WTC11 (cell line): Measurements from ENCODE around the gene SHQ1.

Experiments
- CREB1 ChIP-seq: sonication (generic); formaldehyde crosslinking; IDR thresholded peaks from 2 replicates; pipeline ENCODE4 v1.8.0; 2023; ENCODE audit warnings: mild to moderate bottlenecking, missing genetic modification reagents
- NFYB ChIP-seq: sonication (generic); formaldehyde crosslinking; conservative IDR thresholded peaks from 2 replicates; pipeline ENCODE4 v1.8.0; 2022; ENCODE audit warnings: low read depth, missing genetic modification reagents
- NR2C2 ChIP-seq: sonication (generic); formaldehyde crosslinking; IDR thresholded peaks from 2 replicates; pipeline ENCODE4 v1.8.0; 2022; ENCODE audit warnings: mild to moderate bottlenecking, missing genetic modification reagents
- PRRX2 ChIP-seq: fragments of 250-450 bp; sonication (Bioruptor Pico); IDR thresholded peaks from 2 replicates; pipeline ENCODE4 v1.8.0; 2021; ENCODE audit warnings: mild to moderate bottlenecking
- TCF7 ChIP-seq: sonication (generic); formaldehyde crosslinking; IDR thresholded peaks from 2 replicates; pipeline ENCODE4 v1.8.0; 2022; ENCODE audit warnings: mild to moderate bottlenecking, low read depth, missing genetic modification reagents, moderate library complexity
- TF ChIP-seq, protein P1 (sequence below): fragments of 200-600 bp; IDR thresholded peaks from 2 replicates; pipeline ENCODE4 v1.8.0; 2022; ENCODE audit warnings: antibody characterized with exemption
- TF ChIP-seq, protein P2 (sequence below): sonication (generic); formaldehyde crosslinking; IDR thresholded peaks from 2 replicates; pipeline ENCODE4 v1.8.1; 2023; ENCODE audit warnings: mild to moderate bottlenecking, missing genetic modification reagents, moderate library complexity
- TF ChIP-seq, protein P3 (sequence below): sonication (generic); formaldehyde crosslinking; IDR thresholded peaks from 2 replicates; pipeline ENCODE4 v1.8.1; 2022; ENCODE audit warnings: low read depth, missing genetic modification reagents, borderline replicate concordance
- TF ChIP-seq, protein P4 (sequence below): fragments of 250-450 bp; sonication (Bioruptor Pico); IDR thresholded peaks from 2 replicates; pipeline ENCODE4 v2.1.2; 2022; ENCODE audit warnings: mild to moderate bottlenecking, moderate library complexity
- TF ChIP-seq, protein P5 (sequence below): sonication (generic); formaldehyde crosslinking; IDR thresholded peaks from 2 replicates; pipeline ENCODE4 v1.8.1; 2022; ENCODE audit warnings: mild to moderate bottlenecking, moderate library complexity, missing genetic modification reagents

DNA sequence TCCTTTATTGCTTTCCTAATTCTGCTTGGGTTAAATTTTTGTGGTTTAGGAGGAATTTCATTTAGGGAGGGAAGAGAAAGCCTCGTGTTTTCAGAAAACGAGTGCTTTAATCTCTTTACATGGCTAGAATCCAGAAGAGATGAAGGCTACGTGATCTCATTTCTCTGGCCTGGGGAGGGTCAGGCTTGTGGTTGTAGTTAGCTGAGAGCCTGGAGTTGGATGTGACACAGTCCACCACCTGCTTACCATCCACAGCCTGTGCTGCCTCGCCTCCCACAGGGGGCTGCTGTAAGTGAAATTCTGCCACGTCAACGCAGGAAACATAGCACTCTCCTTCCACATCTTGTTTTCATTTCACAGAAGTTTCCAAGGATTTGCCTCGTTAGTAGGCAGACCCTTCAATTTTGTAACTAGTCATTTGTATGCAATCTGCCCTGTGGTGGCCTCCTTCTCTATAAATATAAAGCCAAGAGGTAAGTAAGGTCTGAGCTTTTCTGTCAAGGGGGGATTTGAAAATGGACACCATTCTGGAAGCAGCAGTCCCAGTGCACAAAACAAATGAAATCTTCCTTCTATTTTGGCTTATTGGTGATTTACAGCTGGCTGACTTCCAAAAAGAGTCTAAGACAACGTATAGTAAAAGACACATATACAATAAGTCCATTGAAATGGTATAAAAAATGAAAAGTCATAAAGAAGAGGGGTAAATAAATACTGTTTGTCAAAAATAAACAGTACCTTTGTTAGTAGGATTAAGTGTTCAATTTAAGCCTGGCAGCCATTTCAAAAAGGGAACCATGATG is 43.0 kb upstream of the SHQ1 start:
- TF ChIP-seq, protein P1, sequence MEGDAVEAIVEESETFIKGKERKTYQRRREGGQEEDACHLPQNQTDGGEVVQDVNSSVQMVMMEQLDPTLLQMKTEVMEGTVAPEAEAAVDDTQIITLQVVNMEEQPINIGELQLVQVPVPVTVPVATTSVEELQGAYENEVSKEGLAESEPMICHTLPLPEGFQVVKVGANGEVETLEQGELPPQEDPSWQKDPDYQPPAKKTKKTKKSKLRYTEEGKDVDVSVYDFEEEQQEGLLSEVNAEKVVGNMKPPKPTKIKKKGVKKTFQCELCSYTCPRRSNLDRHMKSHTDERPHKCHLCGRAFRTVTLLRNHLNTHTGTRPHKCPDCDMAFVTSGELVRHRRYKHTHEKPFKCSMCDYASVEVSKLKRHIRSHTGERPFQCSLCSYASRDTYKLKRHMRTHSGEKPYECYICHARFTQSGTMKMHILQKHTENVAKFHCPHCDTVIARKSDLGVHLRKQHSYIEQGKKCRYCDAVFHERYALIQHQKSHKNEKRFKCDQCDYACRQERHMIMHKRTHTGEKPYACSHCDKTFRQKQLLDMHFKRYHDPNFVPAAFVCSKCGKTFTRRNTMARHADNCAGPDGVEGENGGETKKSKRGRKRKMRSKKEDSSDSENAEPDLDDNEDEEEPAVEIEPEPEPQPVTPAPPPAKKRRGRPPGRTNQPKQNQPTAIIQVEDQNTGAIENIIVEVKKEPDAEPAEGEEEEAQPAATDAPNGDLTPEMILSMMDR, result no peak
- TF ChIP-seq, protein P2, sequence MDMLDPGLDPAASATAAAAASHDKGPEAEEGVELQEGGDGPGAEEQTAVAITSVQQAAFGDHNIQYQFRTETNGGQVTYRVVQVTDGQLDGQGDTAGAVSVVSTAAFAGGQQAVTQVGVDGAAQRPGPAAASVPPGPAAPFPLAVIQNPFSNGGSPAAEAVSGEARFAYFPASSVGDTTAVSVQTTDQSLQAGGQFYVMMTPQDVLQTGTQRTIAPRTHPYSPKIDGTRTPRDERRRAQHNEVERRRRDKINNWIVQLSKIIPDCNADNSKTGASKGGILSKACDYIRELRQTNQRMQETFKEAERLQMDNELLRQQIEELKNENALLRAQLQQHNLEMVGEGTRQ, result no peak
- TF ChIP-seq, protein P3, sequence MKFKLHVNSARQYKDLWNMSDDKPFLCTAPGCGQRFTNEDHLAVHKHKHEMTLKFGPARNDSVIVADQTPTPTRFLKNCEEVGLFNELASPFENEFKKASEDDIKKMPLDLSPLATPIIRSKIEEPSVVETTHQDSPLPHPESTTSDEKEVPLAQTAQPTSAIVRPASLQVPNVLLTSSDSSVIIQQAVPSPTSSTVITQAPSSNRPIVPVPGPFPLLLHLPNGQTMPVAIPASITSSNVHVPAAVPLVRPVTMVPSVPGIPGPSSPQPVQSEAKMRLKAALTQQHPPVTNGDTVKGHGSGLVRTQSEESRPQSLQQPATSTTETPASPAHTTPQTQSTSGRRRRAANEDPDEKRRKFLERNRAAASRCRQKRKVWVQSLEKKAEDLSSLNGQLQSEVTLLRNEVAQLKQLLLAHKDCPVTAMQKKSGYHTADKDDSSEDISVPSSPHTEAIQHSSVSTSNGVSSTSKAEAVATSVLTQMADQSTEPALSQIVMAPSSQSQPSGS (CRISPR knock-in tag), result no peak
- TF ChIP-seq NR2C2 (CRISPR knock-in tag), result no peak
- TF ChIP-seq TCF7 (CRISPR knock-in tag), result no peak
- TF ChIP-seq NFYB (CRISPR knock-in tag), result no peak
- no peak for TF ChIP-seq CREB1 (CRISPR knock-in tag)
- TF ChIP-seq, protein P4, sequence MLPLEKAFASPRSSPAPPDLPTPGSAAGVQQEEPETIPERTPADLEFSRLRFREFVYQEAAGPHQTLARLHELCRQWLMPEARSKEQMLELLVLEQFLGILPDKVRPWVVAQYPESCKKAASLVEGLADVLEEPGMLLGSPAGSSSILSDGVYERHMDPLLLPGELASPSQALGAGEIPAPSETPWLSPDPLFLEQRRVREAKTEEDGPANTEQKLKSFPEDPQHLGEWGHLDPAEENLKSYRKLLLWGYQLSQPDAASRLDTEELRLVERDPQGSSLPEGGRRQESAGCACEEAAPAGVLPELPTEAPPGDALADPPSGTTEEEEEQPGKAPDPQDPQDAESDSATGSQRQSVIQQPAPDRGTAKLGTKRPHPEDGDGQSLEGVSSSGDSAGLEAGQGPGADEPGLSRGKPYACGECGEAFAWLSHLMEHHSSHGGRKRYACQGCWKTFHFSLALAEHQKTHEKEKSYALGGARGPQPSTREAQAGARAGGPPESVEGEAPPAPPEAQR (CRISPR knock-in tag), result no peak
- TF ChIP-seq, protein P5, sequence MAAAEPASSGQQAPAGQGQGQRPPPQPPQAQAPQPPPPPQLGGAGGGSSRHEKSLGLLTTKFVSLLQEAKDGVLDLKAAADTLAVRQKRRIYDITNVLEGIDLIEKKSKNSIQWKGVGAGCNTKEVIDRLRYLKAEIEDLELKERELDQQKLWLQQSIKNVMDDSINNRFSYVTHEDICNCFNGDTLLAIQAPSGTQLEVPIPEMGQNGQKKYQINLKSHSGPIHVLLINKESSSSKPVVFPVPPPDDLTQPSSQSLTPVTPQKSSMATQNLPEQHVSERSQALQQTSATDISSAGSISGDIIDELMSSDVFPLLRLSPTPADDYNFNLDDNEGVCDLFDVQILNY (CRISPR knock-in tag), result no peak
- TF ChIP-seq PRRX2, result no peak
